ENCODE measurements around the gene ATP8A2. TPM values are rescaled to one million over a fixed set of nuclear protein-coding genes. Genes with fewer than 3 reads are reported as not detected.

ATP8A2 gene
- total RNA-seq, 4 donors from 2014 or later, result 0.16 to 0.54 (median 0.26) TPM

DNA sequence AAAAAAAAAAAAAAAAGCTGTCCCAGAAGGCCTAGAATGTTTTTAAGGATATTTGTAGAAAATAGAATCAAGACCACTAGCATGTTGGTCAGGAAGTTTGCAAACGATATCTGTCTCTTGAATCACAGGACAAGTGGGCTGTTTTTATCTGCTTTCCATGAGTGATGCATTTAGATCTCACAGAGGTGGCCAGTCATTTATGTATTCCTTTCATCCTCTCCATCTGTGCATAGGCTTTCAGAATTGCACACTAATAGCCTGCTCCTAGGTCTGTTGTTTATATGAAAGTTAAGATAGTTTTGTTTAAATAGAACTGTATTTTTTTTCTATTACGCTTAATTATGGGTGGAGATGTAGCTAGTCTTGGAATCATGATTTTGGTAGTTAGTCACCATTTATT lies 390.5 kb downstream of the ATP8A2 start:
- H3K4me3 ChIP-seq, result no peak overlapping the region
- H3K4me1 ChIP-seq, result no peaks in the 10 kb centered on the region
- no peaks in the 10 kb centered on the region for H3K27me3 ChIP-seq
- TF ChIP-seq EP300 (IDR thresholded peaks at IDR 0.05), result no peak
- TF ChIP-seq, protein P1, sequence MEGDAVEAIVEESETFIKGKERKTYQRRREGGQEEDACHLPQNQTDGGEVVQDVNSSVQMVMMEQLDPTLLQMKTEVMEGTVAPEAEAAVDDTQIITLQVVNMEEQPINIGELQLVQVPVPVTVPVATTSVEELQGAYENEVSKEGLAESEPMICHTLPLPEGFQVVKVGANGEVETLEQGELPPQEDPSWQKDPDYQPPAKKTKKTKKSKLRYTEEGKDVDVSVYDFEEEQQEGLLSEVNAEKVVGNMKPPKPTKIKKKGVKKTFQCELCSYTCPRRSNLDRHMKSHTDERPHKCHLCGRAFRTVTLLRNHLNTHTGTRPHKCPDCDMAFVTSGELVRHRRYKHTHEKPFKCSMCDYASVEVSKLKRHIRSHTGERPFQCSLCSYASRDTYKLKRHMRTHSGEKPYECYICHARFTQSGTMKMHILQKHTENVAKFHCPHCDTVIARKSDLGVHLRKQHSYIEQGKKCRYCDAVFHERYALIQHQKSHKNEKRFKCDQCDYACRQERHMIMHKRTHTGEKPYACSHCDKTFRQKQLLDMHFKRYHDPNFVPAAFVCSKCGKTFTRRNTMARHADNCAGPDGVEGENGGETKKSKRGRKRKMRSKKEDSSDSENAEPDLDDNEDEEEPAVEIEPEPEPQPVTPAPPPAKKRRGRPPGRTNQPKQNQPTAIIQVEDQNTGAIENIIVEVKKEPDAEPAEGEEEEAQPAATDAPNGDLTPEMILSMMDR (IDR thresholded peaks at IDR 0.05), result no peak
- no peaks in the 10 kb centered on the region for H3K9me3 ChIP-seq
- H3K36me3 ChIP-seq, result no peaks in the 10 kb centered on the region
- ATAC-seq, result no peak
- no peak overlapping the region for H3K27ac ChIP-seq
- 38 to 58% methylated on average over 2 of the region's 2 CpGs for WGBS, 2 donors (ENCODE audit: low coverage in 1 of 2)

DNA sequence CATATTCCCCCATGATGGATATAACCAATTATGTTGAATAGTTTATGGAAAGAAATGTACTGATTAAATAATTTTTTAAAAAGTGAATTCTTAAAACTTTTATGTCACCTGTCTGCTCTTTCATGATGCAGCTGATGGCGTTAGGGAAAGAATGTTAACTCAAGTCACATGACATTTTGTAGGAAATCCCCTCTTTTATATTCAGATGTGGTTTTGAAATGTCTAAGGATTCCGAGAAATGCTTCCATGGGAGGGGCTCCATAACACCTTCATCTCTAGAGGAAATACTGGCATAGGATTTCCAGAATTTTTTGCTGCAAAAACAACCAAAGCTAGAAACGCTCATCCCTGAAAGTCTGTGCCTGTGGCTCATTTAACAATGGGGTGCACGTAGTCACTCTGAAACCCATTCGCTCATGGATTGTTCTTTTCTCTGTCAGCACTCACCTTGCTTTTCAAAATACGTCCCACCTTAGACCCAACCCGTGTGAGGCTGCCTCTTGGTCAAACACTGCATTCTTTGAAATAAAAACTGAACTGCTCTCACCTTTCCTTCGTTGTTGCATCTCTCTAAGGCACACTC lies 391.1 kb downstream of the ATP8A2 start:
- Histone ChIP-seq H3K36me3 (no peaks in the 10 kb centered on the region), H3K27me3 (no peaks in the 10 kb centered on the region), H3K27ac (no peak overlapping the region), H3K4me1 (no peaks in the 10 kb centered on the region), H3K9me3 (no peaks in the 10 kb centered on the region), H3K4me3 (no peak overlapping the region)
- TF ChIP-seq POLR2AphosphoS5 (IDR thresholded peaks at IDR 0.05), result no peak
- TF ChIP-seq, protein P1 (IDR thresholded peaks at IDR 0.05), result no peak
- no peak for TF ChIP-seq POLR2A (IDR thresholded peaks at IDR 0.05)
- no peak for TF ChIP-seq EP300 (IDR thresholded peaks at IDR 0.05)
- ATAC-seq, result no peak
- WGBS, 2 donors (ENCODE audit: low coverage in 1 of 2), result 76 to 82% methylated on average over 5 to 7 of the region's 8 CpGs

DNA sequence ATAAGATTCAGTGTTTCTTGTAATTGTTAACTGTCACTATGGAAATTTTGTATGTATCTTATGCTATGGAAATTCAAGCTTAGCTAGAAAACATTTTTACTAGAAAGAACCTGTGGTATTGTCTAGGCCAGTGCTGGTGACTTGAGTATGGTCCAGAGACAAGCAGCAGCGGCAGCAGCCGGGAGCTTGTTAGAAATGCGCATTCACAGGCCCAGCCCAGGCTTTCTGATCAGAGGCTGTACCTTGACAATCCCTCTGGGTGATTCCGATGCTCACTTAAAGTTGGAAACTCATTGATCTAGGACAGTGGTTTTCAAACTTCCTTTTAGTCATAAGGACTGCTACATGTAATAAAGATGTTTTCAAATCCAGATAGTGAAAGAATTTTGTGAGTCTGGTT lies 392.6 kb downstream of the ATP8A2 start:
- Histone ChIP-seq H3K4me3 (no peak overlapping the region), H3K27me3 (no peaks in the 10 kb centered on the region), H3K27ac (no peak overlapping the region), H3K36me3 (no peaks in the 10 kb centered on the region), H3K9me3 (no peaks in the 10 kb centered on the region), H3K4me1 (no peaks in the 10 kb centered on the region)
- WGBS, 2 donors (ENCODE audit: low coverage in 1 of 2), result 93 to 95% methylated on average over 3 to 4 of the region's 4 CpGs
- no peak for ATAC-seq
- TF ChIP-seq POLR2A (IDR thresholded peaks at IDR 0.05), result no peak
- TF ChIP-seq, protein P1 (IDR thresholded peaks at IDR 0.05), result no peak
- no peak for TF ChIP-seq POLR2AphosphoS5 (IDR thresholded peaks at IDR 0.05)
- no peak for TF ChIP-seq EP300 (IDR thresholded peaks at IDR 0.05)

DNA sequence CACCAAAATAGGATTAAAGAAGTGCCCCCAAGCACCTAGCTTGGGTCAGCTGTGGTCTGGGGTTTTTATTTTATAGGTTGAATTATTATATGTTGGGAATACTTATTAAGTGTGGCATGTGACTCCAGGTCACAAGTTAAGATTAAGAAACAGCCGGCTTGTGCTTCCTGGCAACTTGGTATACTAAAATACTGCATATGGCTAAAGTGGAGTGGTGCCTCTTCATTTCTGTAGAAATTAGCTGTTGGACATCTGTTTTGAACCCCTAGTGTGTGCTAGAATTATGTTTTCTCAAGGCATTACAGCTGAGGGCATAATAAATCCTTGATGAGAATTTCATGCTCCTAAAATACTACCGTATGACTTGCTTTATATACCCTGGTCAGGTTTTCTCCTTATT lies 393.5 kb downstream of the ATP8A2 start:
- no peak overlapping the region for H3K4me3 ChIP-seq
- 88 to 90% methylated on average over 2 of the region's 2 CpGs for WGBS, 2 donors (ENCODE audit: low coverage in 1 of 2)

DNA sequence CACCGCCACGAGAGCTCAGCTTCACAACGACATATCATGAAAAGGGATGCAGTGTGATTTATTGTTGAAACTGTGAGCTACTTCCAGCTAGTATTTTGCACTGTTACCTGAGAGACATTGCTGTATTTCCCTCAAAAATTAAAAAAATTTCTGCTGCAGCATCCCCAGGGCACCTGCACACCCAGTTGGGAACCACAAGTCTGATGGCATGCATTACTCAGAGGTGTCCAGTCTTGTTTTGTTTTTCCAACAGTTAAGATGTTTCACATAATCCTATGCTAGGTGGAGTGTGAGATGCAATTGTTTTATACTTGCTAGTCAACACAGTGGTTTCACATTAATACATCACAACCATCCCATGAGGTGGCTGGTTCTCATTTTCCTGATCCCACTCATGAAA lies 394.8 kb downstream of the ATP8A2 start:
- H3K4me1 ChIP-seq, result no peaks in the 10 kb centered on the region
- 92 to 93% methylated on average over 3 of the region's 3 CpGs for WGBS, 2 donors (ENCODE audit: low coverage in 1 of 2)
- no peak for ATAC-seq
- H3K4me3 ChIP-seq, result no peak overlapping the region
- no peaks in the 10 kb centered on the region for H3K27me3 ChIP-seq
- no peak overlapping the region for H3K27ac ChIP-seq
- no peaks in the 10 kb centered on the region for H3K36me3 ChIP-seq
- H3K9me3 ChIP-seq, result no peaks in the 10 kb centered on the region
- TF ChIP-seq POLR2AphosphoS5 (IDR thresholded peaks at IDR 0.05) (no peak), POLR2A (IDR thresholded peaks at IDR 0.05) (no peak), EP300 (IDR thresholded peaks at IDR 0.05) (no peak)
- TF ChIP-seq, protein P1 (IDR thresholded peaks at IDR 0.05), result no peak

More for the DNA sequence above, 393.5 kb downstream of the ATP8A2 start:
- TF ChIP-seq, protein P1 (IDR thresholded peaks at IDR 0.05), result no peak
- TF ChIP-seq POLR2A (IDR thresholded peaks at IDR 0.05), result no peak
- TF ChIP-seq EP300 (IDR thresholded peaks at IDR 0.05), result no peak
- no peak for TF ChIP-seq POLR2AphosphoS5 (IDR thresholded peaks at IDR 0.05)
- Histone ChIP-seq H3K36me3 (no peaks in the 10 kb centered on the region), H3K27ac (no peak overlapping the region), H3K9me3 (no peaks in the 10 kb centered on the region), H3K4me1 (no peaks in the 10 kb centered on the region), H3K27me3 (no peaks in the 10 kb centered on the region)
- no peak for ATAC-seq
